Keratinocyte (primary cell): ENCODE data around the gene SLC38A7.
"Not testable (repeated sequence)": the region's sequence is repeated elsewhere in the genome, so short reads cannot be mapped to it uniquely, and the experiment has no call there.

ENCODE experiments used
- EZH2 ChIP-seq: IDR thresholded peaks from one replicate; pipeline ENCODE4 v1.6.1; 2012; ENCODE audit warnings: inconsistent platforms, mild to moderate bottlenecking, low read length, moderate library complexity
- TF ChIP-seq, protein P1 (sequence below), 3 experiments: IDR thresholded peaks in 1 of 3; conservative IDR thresholded peaks in 1 of 3; optimal IDR thresholded peaks in 1 of 3; 2 replicates in 2 of 3; 3 replicates in 1 of 3; pipeline versions ENCODE3 to v1.5.1; 2011; ENCODE audit warnings: low read length in 3 of 3, mild to moderate bottlenecking in 3 of 3, moderate library complexity in 2 of 3, control low read depth in 1 of 3, inconsistent platforms in 1 of 3; ENCODE audit not compliant: insufficient read depth in 2 of 3; ENCODE audit errors: extremely low read depth in 1 of 3

GRCh38 chr16:58637021-58637420 lies 47.5 kb downstream of the SLC38A7 start:
- TF ChIP-seq, protein P1, sequence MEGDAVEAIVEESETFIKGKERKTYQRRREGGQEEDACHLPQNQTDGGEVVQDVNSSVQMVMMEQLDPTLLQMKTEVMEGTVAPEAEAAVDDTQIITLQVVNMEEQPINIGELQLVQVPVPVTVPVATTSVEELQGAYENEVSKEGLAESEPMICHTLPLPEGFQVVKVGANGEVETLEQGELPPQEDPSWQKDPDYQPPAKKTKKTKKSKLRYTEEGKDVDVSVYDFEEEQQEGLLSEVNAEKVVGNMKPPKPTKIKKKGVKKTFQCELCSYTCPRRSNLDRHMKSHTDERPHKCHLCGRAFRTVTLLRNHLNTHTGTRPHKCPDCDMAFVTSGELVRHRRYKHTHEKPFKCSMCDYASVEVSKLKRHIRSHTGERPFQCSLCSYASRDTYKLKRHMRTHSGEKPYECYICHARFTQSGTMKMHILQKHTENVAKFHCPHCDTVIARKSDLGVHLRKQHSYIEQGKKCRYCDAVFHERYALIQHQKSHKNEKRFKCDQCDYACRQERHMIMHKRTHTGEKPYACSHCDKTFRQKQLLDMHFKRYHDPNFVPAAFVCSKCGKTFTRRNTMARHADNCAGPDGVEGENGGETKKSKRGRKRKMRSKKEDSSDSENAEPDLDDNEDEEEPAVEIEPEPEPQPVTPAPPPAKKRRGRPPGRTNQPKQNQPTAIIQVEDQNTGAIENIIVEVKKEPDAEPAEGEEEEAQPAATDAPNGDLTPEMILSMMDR (optimal IDR thresholded peaks at IDR 0.05 in 1 of 3, IDR thresholded peaks at IDR 0.05 in 1 of 3, conservative IDR thresholded peaks at IDR 0.05 in 1 of 3; ENCODE audit: extremely low read depth in 1 of 3, insufficient read depth in 2 of 3, low read length in 3 of 3) = not testable (repeated sequence)
- not testable (repeated sequence) for TF ChIP-seq EZH2
